H1 (cell line): ENCODE data around the gene LRRC23. TPM values are rescaled to one million over a fixed set of nuclear protein-coding genes. Genes with fewer than 3 reads are reported as not detected.

Source experiments
- CTCF ChIA-PET: fragments of 300-600 bp; sonication (Branson Sonifier 250); formaldehyde crosslinking; loops from one replicate; lab custom pipeline; 2021; ENCODE audit not compliant: partially characterized antibody; lab: Charles Lee
- POLR2A ChIA-PET: fragments of 300-600 bp; sonication (Branson Sonifier 250); formaldehyde crosslinking; loops from one replicate; lab custom pipeline; 2021; ENCODE audit warnings: inconsistent platforms; ENCODE audit not compliant: partially characterized antibody; lab: Charles Lee
- DNase-seq, 2 experiments: peaks; one replicate each; pipeline versions ENCODE4 v3.0.0 to v3.0.0-alpha.2; 2010 to 2022; ENCODE audit warnings: low spot score in 2 of 2, low read depth in 1 of 2, mixed read lengths in 1 of 2
- FAIRE-seq: peaks from 2 replicates; lab custom pipeline; 2011; peaks lifted over from hg19 to GRCh38; lab: Jason Lieb, UNC
- H2AFZ ChIP-seq: 2 replicates; pipeline ENCODE4 v1.8.1; 2012; ENCODE audit warnings: low read length, inconsistent platforms
- H2AK5ac ChIP-seq: 2 replicates; pipeline ENCODE4 v1.6.1; 2013; ENCODE audit warnings: low read depth, low read length
- H2BK120ac ChIP-seq: replicated peaks from 2 replicates; pipeline ENCODE3; 2013; ENCODE audit warnings: low read depth, low read length, inconsistent platforms
- H2BK12ac ChIP-seq: 2 replicates; pipeline ENCODE4 v1.6.1; 2013; ENCODE audit warnings: low read depth, low read length
- H2BK15ac ChIP-seq: 2 replicates; pipeline ENCODE4 v1.6.1; 2013; ENCODE audit warnings: low read length
- H2BK20ac ChIP-seq: 2 replicates; pipeline ENCODE4 v1.6.1; 2013; ENCODE audit warnings: low read length
- H2BK5ac ChIP-seq: 2 replicates; pipeline ENCODE4 v1.6.1; 2013; ENCODE audit warnings: low read depth, low read length
- H3K14ac ChIP-seq: 2 replicates; pipeline ENCODE4 v1.6.1; 2013; ENCODE audit warnings: inconsistent platforms; ENCODE audit not compliant: insufficient read length
- H3K18ac ChIP-seq: 2 replicates; pipeline ENCODE4 v1.6.1; 2013; ENCODE audit warnings: low read length; ENCODE audit errors: extremely low read depth
- H3K23ac ChIP-seq: 2 replicates; pipeline ENCODE4 v1.6.1; 2013; ENCODE audit warnings: inconsistent platforms; ENCODE audit not compliant: insufficient read length
- H3K23me2 ChIP-seq: 2 replicates; pipeline ENCODE4 v1.6.1; 2013; ENCODE audit warnings: low read depth, low read length
- H3K27ac ChIP-seq: 2 replicates; pipeline ENCODE4 v1.6.1; 2011; ENCODE audit warnings: low read depth, low read length, inconsistent platforms
- H3K27me3 ChIP-seq, 4 experiments: replicated peaks in 1 of 4; 1 replicate in 1 of 4; 2 replicates in 3 of 4; pipeline versions ENCODE4 v1.6.1 to v1.8.1; 2011 to 2013; ENCODE audit warnings: low read length in 3 of 4, mild to moderate bottlenecking in 3 of 4, inconsistent platforms in 2 of 4, mixed read lengths in 2 of 4, moderate library complexity in 1 of 4; ENCODE audit not compliant: control insufficient read depth in 3 of 4, insufficient read depth in 3 of 4; ENCODE audit errors: extremely low read depth in 1 of 4
- H3K36me3 ChIP-seq, 4 experiments: 2 replicates each; pipeline versions ENCODE4 v1.6.1 to v1.8.1; 2011 to 2013; ENCODE audit warnings: mild to moderate bottlenecking in 4 of 4, low read length in 3 of 4, moderate library complexity in 2 of 4, control low read depth in 1 of 4, inconsistent platforms in 1 of 4; ENCODE audit not compliant: insufficient read depth in 4 of 4, control insufficient read depth in 2 of 4
- H3K4ac ChIP-seq: replicated peaks from 2 replicates; pipeline ENCODE3; 2013; ENCODE audit warnings: low read length, low read depth, mixed read lengths, inconsistent platforms; ENCODE audit not compliant: insufficient read length
- H3K4me1 ChIP-seq, 4 experiments: replicated peaks in 1 of 4; 1 replicate in 1 of 4; 2 replicates in 3 of 4; pipeline versions ENCODE4 v1.6.1 to v1.8.1; 2011 to 2013; ENCODE audit warnings: low read length in 3 of 4, inconsistent platforms in 2 of 4, mixed read lengths in 1 of 4; ENCODE audit not compliant: insufficient read depth in 4 of 4, control insufficient read depth in 3 of 4
- H3K4me2 ChIP-seq, 2 experiments: 2 replicates each; pipeline versions ENCODE4 v1.6.1 to v1.8.1; 2011 to 2013; ENCODE audit warnings: low read depth in 2 of 2, low read length in 2 of 2, control low read depth in 1 of 2, inconsistent platforms in 1 of 2, mild to moderate bottlenecking in 1 of 2; ENCODE audit not compliant: insufficient read depth in 1 of 2
- H3K4me3 ChIP-seq, 4 experiments: fragments of 200-600, 300-600 bp in 1 of 4; sonication (generic), shearing (Covaris generic), sonication (Bioruptor Twin) in 1 of 4; 2 replicates each; pipeline versions ENCODE4 v1.5.1 to v1.8.1; 2011 to 2016; ENCODE audit warnings: low read length in 4 of 4, low read depth in 3 of 4, control low read depth in 2 of 4, inconsistent platforms in 2 of 4, mild to moderate bottlenecking in 2 of 4, mixed read lengths in 1 of 4, moderate library complexity in 1 of 4; ENCODE audit not compliant: insufficient read depth in 2 of 4; ENCODE audit errors: extremely low read depth in 1 of 4
- H3K56ac ChIP-seq: replicated peaks from 2 replicates; pipeline ENCODE3; 2013; ENCODE audit warnings: low read depth, mild to moderate bottlenecking, mixed read lengths, low read length, inconsistent platforms; ENCODE audit not compliant: insufficient read length
- H3K79me1 ChIP-seq: 2 replicates; pipeline ENCODE4 v1.6.1; 2013; ENCODE audit warnings: low read depth, low read length, control low read depth
- H3K79me2 ChIP-seq, 2 experiments: 2 replicates each; pipeline versions ENCODE4 v1.6.1 to v1.8.1; 2012 to 2013; ENCODE audit warnings: low read length in 2 of 2, mild to moderate bottlenecking in 2 of 2, inconsistent platforms in 1 of 2; ENCODE audit not compliant: insufficient read depth in 2 of 2, control insufficient read depth in 1 of 2
- H3K9ac ChIP-seq, 4 experiments: replicated peaks in 1 of 4; 1 replicate in 1 of 4; 2 replicates in 3 of 4; pipeline versions ENCODE4 v1.6.1 to v1.8.1; 2011 to 2013; ENCODE audit warnings: low read depth in 3 of 4, low read length in 3 of 4, control low read depth in 2 of 4, mild to moderate bottlenecking in 2 of 4, moderate library complexity in 2 of 4, inconsistent platforms in 1 of 4; ENCODE audit errors: extremely low read depth in 1 of 4
- H3K9me3 ChIP-seq, 2 experiments: 2 replicates each; pipeline versions ENCODE4 v1.6.1 to v1.8.1; 2012 to 2013; ENCODE audit warnings: mild to moderate bottlenecking in 2 of 2, moderate library complexity in 2 of 2, control low read depth in 1 of 2, inconsistent platforms in 1 of 2, low read depth in 1 of 2, low read length in 1 of 2, mixed read lengths in 1 of 2; ENCODE audit not compliant: insufficient read depth in 2 of 2
- H4K20me1 ChIP-seq, 2 experiments: replicated peaks in 1 of 2; 2 replicates each; pipeline versions ENCODE3 to v1.8.1; 2011 to 2013; ENCODE audit warnings: inconsistent platforms in 2 of 2, low read length in 2 of 2, mild to moderate bottlenecking in 1 of 2; ENCODE audit not compliant: insufficient read depth in 2 of 2, control insufficient read depth in 1 of 2
- H4K5ac ChIP-seq: 2 replicates; pipeline ENCODE4 v1.6.1; 2013; ENCODE audit warnings: low read length, low read depth, mixed read lengths, inconsistent platforms; ENCODE audit not compliant: insufficient read length
- H4K8ac ChIP-seq: 2 replicates; pipeline ENCODE4 v1.8.0; 2013; ENCODE audit warnings: mild to moderate bottlenecking, moderate library complexity, low read length, inconsistent platforms; ENCODE audit not compliant: insufficient read depth; ENCODE audit errors: extremely low read depth
- H4K91ac ChIP-seq: replicated peaks from 2 replicates; pipeline ENCODE3; 2013; ENCODE audit warnings: low read length, mixed read lengths, inconsistent platforms; ENCODE audit not compliant: insufficient read length
- BACH1 ChIP-seq: IDR thresholded peaks from 2 replicates; pipeline ENCODE4 v1.6.1; 2012; ENCODE audit warnings: low read length, improper control_type of control experiment
- CREB1 ChIP-seq: IDR thresholded peaks from 2 replicates; pipeline ENCODE4 v1.6.1; 2012; ENCODE audit warnings: inconsistent platforms
- EGR1 ChIP-seq: IDR thresholded peaks from 2 replicates; pipeline ENCODE4 v1.6.1; 2011; ENCODE audit warnings: low read depth, low read length, borderline replicate concordance
- WGBS, 2 experiments: shearing (Covaris generic) in 1 of 2; methylation state at CpG; one replicate each; pipeline versions ENCODE4 v1.1.6 to v1.1.7; 2013 to 2015; ENCODE audit warnings: low lambda C conversion rate in 2 of 2, mixed read lengths in 2 of 2, inconsistent platforms in 1 of 2, low coverage in 1 of 2, missing lambda C conversion rate in 1 of 2; ENCODE audit not compliant: insufficient replicate concordance in 2 of 2, insufficient coverage in 1 of 2, insufficient read length in 1 of 2; ENCODE audit errors: extremely low coverage in 1 of 2, missing lambda C conversion rate in 1 of 2; 5-methylcytosine and 5-hydroxymethylcytosine counted together
- polyA plus RNA-seq, 7 experiments: library from polyadenylated mRNA; depleted of rRNA in 3 of 7; stranded (reverse) in 5 of 7; unstranded in 2 of 7; fragments of >200 nt in 5 of 7; fragments of 200-250 nt in 2 of 7; gene quantifications; 1 replicate in 5 of 7; 2 replicates in 1 of 7; 4 replicates in 1 of 7; pipeline versions ENCODE4 v1.2.1 to v1.2.3, GENCODE V29; 2011 to 2013; ENCODE audit warnings: missing spikeins in 2 of 7, mixed read lengths in 2 of 7
- total RNA-seq: library from RNA; stranded (reverse); fragmentation: NEBNext Ultra II Directional; extraction: Animal tissue kit (Norgen Biotek cat#: 25700); gene quantifications from 2 replicates; pipeline ENCODE4 v1.2.1, GENCODE V29; 2021

Gene LRRC23
- total and polyA plus RNA-seq, 2 of the 8 experiments (the other 6 are each of a cell fraction or from before 2014, with no cell fraction given): 2.5 to 3.6 TPM

DNA sequence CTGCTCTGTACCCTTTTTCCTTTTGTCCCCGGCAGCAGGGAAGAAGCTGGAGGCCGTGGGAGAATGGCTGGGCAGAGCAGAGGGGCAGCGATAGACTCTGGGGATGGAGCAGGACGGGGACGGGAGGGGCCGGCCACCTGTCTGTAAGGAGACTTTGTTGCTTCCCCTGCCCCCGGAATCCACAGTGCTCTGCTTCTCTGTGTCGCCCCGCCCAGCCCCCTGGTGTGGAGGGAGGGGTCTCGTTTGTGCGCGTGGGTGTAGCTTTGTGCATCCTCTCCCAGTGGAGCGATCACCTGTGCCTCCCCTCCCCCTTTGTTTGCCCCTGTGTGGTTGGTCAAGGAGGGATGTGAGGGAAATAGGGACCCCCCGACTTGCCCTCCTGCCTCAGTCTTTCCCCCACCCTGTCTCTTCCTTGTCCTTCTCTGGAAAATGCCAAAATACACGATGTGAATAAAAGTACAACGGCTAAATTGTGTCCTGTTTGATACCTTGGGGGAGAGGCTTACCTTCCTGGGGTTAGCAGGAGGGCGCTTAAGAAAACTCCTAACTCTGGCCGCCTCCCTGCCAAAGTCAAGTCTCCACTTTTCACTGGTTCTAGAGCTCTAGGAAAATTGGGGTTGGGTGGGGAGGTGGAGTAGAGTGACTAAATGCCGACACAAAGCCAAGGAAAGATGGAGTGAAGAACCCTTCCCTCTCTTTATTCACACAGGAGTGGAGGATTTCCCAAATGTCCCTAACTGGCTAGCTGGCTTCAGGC lies 38.3 kb upstream of the LRRC23 start:
- no peak overlapping the region for H2BK20ac ChIP-seq
- H3K27ac ChIP-seq: no peak overlapping the region
- peak overlapping the region; percentile 94 for H3K18ac ChIP-seq
- H3K4ac ChIP-seq: peak overlapping the region; percentile 57
- ChIA-PET POLR2A (interaction anchor here (0.7 to 18.9 kb wide), 29 partner anchors 8 to 325 kb away, joined by 3 to 588 read pairs (median 6); partner anchors contain the start of genes ATN1, C12orf57, CDCA3 and COPS7A), CTCF (interaction anchor here (0.7 to 10.4 kb wide), 13 partner anchors 11 to 245 kb away, joined by 3 to 216 read pairs (median 4); partner anchors contain the start of genes C12orf57, RNU7-1 and USP5)
- 53% methylated on average over 19 of the region's 19 CpGs; no CpG with 5 or more reads in 1 of the 2 experiments for WGBS, 2 experiments
- peak overlapping the region; percentile 88; the same call in 1 of the 2 replicates for H2BK15ac ChIP-seq
- TF ChIP-seq CREB1 (0 out of 2 replicates have a peak, but pooled peaks have one; percentile 11), BACH1 (no peak), EGR1 (peak; percentile 70; the same call in 1 of the 2 replicates)
- no peaks in the 10 kb centered on the region for H3K9me3 ChIP-seq
- H3K27me3 ChIP-seq: no peaks in the 10 kb centered on the region
- no peak overlapping the region for H2AFZ ChIP-seq
- H3K23me2 ChIP-seq: peaks cover 11% of the 10 kb centered on the region
- no peak overlapping the region for H2AK5ac ChIP-seq
- no peak overlapping the region; the same call in 1 of the 2 replicates for H4K8ac ChIP-seq
- peak in 1 of 2 experiments; percentile 68 for DNase-seq
- H3K79me1 ChIP-seq: 0 out of 2 replicates have a peak, but pooled peaks cover 4% of the 10 kb centered on the region
- H3K23ac ChIP-seq: no peak overlapping the region
- peaks cover 7 to 39% (median 20%) of the 10 kb centered on the region in 4 experiments for H3K4me1 ChIP-seq
- FAIRE-seq: no peak
- H3K36me3 ChIP-seq: peaks cover 14 to 55% (median 34%) of the 10 kb centered on the region in 4 experiments
- H3K14ac ChIP-seq: no peak overlapping the region
- H3K9ac ChIP-seq: peak overlapping the region in 2 of 4 experiments; percentile 35 to 53; a peak in 2 of 7 replicates
- peak overlapping the region; percentile 47; the same call in 1 of the 2 replicates for H2BK5ac ChIP-seq
- no peak overlapping the region for H2BK12ac ChIP-seq
- H4K91ac ChIP-seq: peak overlapping the region; percentile 48
- H2BK120ac ChIP-seq: no peak overlapping the region
- peaks cover 0 to 22% of the 10 kb centered on the region in 2 experiments; a peak in 2 of 4 replicates for H3K79me2 ChIP-seq
- H4K20me1 ChIP-seq: peaks cover 17 to 22% of the 10 kb centered on the region in 2 experiments
- H3K4me2 ChIP-seq: peak overlapping the region; percentile 89 to 94
- peak overlapping the region; percentile 40 to 98 (median 67) for H3K4me3 ChIP-seq
- no peak overlapping the region for H3K56ac ChIP-seq
- H4K5ac ChIP-seq: peak overlapping the region; percentile 26
